ENCODE results near the gene MYCBPAP. TPM values are rescaled to one million over a fixed set of nuclear protein-coding genes. Genes with fewer than 3 reads are reported as not detected.

The MYCBPAP gene
- total and polyA plus RNA-seq, 2 donors (not counting 1 experiment from before 2014, with no cell fraction given) = 0.16 to 3.0 TPM

DNA sequence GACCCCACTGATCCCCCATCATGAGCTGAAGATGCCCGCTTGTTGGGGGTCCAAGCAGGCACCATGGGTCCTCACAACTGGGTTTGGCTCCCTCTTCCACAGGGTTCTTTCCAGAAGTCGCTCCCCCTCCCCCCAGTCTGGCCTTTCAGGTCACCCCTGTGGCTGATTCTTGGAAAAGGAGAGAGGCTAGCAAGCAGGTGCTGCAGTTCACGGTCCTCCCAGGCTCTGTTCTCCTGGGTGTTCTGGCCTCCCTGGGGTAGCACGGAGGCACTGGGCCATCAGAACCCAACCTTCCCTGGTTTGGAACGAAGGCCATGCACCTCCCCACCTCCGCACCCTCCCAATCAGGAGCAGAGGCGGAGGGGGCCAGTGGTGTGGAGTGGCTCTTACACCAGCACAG, 71.2 kb downstream of the MYCBPAP start:
- TF ChIP-seq EZH2 (IDR thresholded peaks at IDR 0.05; ENCODE audit: low read length, missing control alignments) = no peak
- TF ChIP-seq, protein P1, sequence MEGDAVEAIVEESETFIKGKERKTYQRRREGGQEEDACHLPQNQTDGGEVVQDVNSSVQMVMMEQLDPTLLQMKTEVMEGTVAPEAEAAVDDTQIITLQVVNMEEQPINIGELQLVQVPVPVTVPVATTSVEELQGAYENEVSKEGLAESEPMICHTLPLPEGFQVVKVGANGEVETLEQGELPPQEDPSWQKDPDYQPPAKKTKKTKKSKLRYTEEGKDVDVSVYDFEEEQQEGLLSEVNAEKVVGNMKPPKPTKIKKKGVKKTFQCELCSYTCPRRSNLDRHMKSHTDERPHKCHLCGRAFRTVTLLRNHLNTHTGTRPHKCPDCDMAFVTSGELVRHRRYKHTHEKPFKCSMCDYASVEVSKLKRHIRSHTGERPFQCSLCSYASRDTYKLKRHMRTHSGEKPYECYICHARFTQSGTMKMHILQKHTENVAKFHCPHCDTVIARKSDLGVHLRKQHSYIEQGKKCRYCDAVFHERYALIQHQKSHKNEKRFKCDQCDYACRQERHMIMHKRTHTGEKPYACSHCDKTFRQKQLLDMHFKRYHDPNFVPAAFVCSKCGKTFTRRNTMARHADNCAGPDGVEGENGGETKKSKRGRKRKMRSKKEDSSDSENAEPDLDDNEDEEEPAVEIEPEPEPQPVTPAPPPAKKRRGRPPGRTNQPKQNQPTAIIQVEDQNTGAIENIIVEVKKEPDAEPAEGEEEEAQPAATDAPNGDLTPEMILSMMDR (conservative IDR thresholded peaks at IDR 0.05 in 1 of 2, IDR thresholded peaks at IDR 0.05 in 1 of 2; ENCODE audit: low read depth in 1 of 2, low read length in 2 of 2) = no peak
- Histone ChIP-seq H3K27me3 (ENCODE audit: control insufficient read depth, insufficient read depth, low read length) (peaks cover 7% of the 10 kb centered on the region), H3K4me2 (ENCODE audit: extremely low read depth, insufficient read depth, low read length) (no peak overlapping the region), H3K9ac (ENCODE audit: insufficient read depth, low read length) (no peak overlapping the region), H2AFZ (ENCODE audit: low read length) (no peak overlapping the region), H4K20me1 (ENCODE audit: control insufficient read depth, extremely low read depth, insufficient read depth, low read length) (no peaks in the 10 kb centered on the region), H3K9me3 (ENCODE audit: control insufficient read depth, insufficient read depth, low read depth, low read length) (no peaks in the 10 kb centered on the region), H3K36me3 (ENCODE audit: control insufficient read depth, insufficient read depth, low read length) (no peaks in the 10 kb centered on the region), H3K27ac (ENCODE audit: insufficient read depth, low read length) (no peak overlapping the region), H3K4me3 (replicated peaks in 1 of 4; ENCODE audit: control extremely low read depth in 1 of 4, insufficient read depth in 1 of 4, low read depth in 3 of 4, low read length in 4 of 4) (no peak overlapping the region), H3K79me2 (ENCODE audit: control insufficient read depth, insufficient read depth, low read length) (no peaks in the 10 kb centered on the region), H3K4me1 (ENCODE audit: control insufficient read depth, extremely low read depth, insufficient read depth, low read length) (no peaks in the 10 kb centered on the region)
- DNase-seq (ENCODE audit: low read depth in 2 of 2) = no peak

DNA sequence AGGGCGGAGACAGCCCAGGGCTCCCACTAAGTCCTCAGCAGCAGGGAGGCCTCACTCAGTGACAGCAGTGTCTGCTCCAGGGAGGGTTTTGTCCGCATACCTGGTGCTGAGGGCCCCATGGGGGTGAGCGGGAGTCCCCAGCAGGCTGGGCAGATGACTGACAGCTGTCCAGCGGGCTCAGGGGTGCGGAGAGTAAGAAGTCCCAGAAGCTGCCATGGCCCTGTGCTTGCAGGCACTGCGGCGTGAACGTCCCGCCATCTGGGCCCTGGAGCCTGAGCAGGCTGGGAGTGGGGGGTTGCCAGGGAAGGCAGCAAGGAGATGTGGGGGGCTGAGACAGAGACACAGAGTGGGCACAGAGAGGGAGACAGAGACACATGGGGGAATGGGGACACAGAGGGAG, 72.4 kb downstream of the MYCBPAP start:
- Histone ChIP-seq H3K4me3 (replicated peaks in 1 of 4; ENCODE audit: control extremely low read depth in 1 of 4, insufficient read depth in 1 of 4, low read depth in 3 of 4, low read length in 4 of 4) (no peak overlapping the region), H3K27me3 (ENCODE audit: control insufficient read depth, insufficient read depth, low read length) (peaks cover 7% of the 10 kb centered on the region), H3K9ac (ENCODE audit: insufficient read depth, low read length) (no peak overlapping the region), H3K36me3 (ENCODE audit: control insufficient read depth, insufficient read depth, low read length) (no peaks in the 10 kb centered on the region), H3K9me3 (ENCODE audit: control insufficient read depth, insufficient read depth, low read depth, low read length) (no peaks in the 10 kb centered on the region), H3K79me2 (ENCODE audit: control insufficient read depth, insufficient read depth, low read length) (no peaks in the 10 kb centered on the region), H2AFZ (ENCODE audit: low read length) (no peak overlapping the region), H4K20me1 (ENCODE audit: control insufficient read depth, extremely low read depth, insufficient read depth, low read length) (no peaks in the 10 kb centered on the region), H3K4me2 (ENCODE audit: extremely low read depth, insufficient read depth, low read length) (no peak overlapping the region), H3K4me1 (ENCODE audit: control insufficient read depth, extremely low read depth, insufficient read depth, low read length) (no peaks in the 10 kb centered on the region), H3K27ac (ENCODE audit: insufficient read depth, low read length) (no peak overlapping the region)
- DNase-seq (ENCODE audit: low read depth in 2 of 2) = no peak
- TF ChIP-seq, protein P1 (conservative IDR thresholded peaks at IDR 0.05 in 1 of 2, IDR thresholded peaks at IDR 0.05 in 1 of 2; ENCODE audit: low read depth in 1 of 2, low read length in 2 of 2) = no peak
- TF ChIP-seq EZH2 (IDR thresholded peaks at IDR 0.05; ENCODE audit: low read length, missing control alignments) = no peak

Other genes with a start within 250 kb of the MYCBPAP start
- gene TMEM92, start 234.0 kb upstream of the MYCBPAP start, total RNA-seq = under 0.01 TPM in 1 of 2 replicates, not detected in the other
- 0.05 TPM in 2 replicates for gene TMEM92, start 234.0 kb upstream of the MYCBPAP start, polyA plus RNA-seq
- gene XYLT2, start 162.3 kb upstream of the MYCBPAP start, total RNA-seq = 32.9 and 43.9 TPM in 2 replicates
- 11.3 and 12.7 TPM in 2 replicates for gene XYLT2, start 162.3 kb upstream of the MYCBPAP start, polyA plus RNA-seq
- 43.4 and 53.3 TPM in 2 replicates for gene MRPL27, start 135.3 kb upstream of the MYCBPAP start, total RNA-seq
- 113 and 142 TPM in 2 replicates for gene MRPL27, start 135.3 kb upstream of the MYCBPAP start, polyA plus RNA-seq
- 0.51 and 2.3 TPM in 2 replicates for gene EME1, start 135.2 kb upstream of the MYCBPAP start, total RNA-seq
- 2.7 and 9.3 TPM in 2 replicates for gene EME1, start 135.2 kb upstream of the MYCBPAP start, polyA plus RNA-seq
- gene LRRC59, start 110.9 kb upstream of the MYCBPAP start, total RNA-seq = 83.2 and 88.7 TPM in 2 replicates
- 142 and 167 TPM in 2 replicates for gene LRRC59, start 110.9 kb upstream of the MYCBPAP start, polyA plus RNA-seq
- 21.1 and 23.6 TPM in 2 replicates for gene ACSF2, start 82.2 kb upstream of the MYCBPAP start, total RNA-seq
- gene ACSF2, start 82.2 kb upstream of the MYCBPAP start, polyA plus RNA-seq = 12.9 and 16.5 TPM in 2 replicates
- not detected in 2 replicates for gene CHAD, start 39.6 kb upstream of the MYCBPAP start, total RNA-seq
- gene CHAD, start 39.6 kb upstream of the MYCBPAP start, polyA plus RNA-seq = not detected in 2 replicates
- gene RSAD1, start 29.6 kb upstream of the MYCBPAP start, total RNA-seq = 23.9 and 28.4 TPM in 2 replicates
- 12.5 and 13.8 TPM in 2 replicates for gene RSAD1, start 29.6 kb upstream of the MYCBPAP start, polyA plus RNA-seq
- under 0.01 TPM in 1 of 2 replicates, not detected in the other for gene EPN3, start 24.3 kb downstream of the MYCBPAP start, total RNA-seq
- gene EPN3, start 24.3 kb downstream of the MYCBPAP start, polyA plus RNA-seq = not detected in 2 replicates
- gene SPATA20, start 38.7 kb downstream of the MYCBPAP start, total RNA-seq = 68.8 and 119 TPM in 2 replicates
- gene SPATA20, start 38.7 kb downstream of the MYCBPAP start, polyA plus RNA-seq = 19.9 and 21.6 TPM in 2 replicates
- gene CACNA1G, start 52.3 kb downstream of the MYCBPAP start, total RNA-seq = 0.26 and 0.99 TPM in 2 replicates
- gene CACNA1G, start 52.3 kb downstream of the MYCBPAP start, polyA plus RNA-seq = 0.08 and 0.09 TPM in 2 replicates
- gene ABCC3, start 126.4 kb downstream of the MYCBPAP start, total RNA-seq = 20.0 and 34.8 TPM in 2 replicates
- gene ABCC3, start 126.4 kb downstream of the MYCBPAP start, polyA plus RNA-seq = 11.5 and 11.9 TPM in 2 replicates
- gene ANKRD40, start 199.5 kb downstream of the MYCBPAP start, total RNA-seq = 34.4 and 34.5 TPM in 2 replicates
- gene ANKRD40, start 199.5 kb downstream of the MYCBPAP start, polyA plus RNA-seq = 59.9 and 65.9 TPM in 2 replicates
- 23.9 and 35.2 TPM in 2 replicates for gene LUC7L3, start 211.2 kb downstream of the MYCBPAP start, total RNA-seq
- 45.2 and 56.5 TPM in 2 replicates for gene LUC7L3, start 211.2 kb downstream of the MYCBPAP start, polyA plus RNA-seq